Vagina (tissue), 2 donors: ENCODE results near the gene AMFR. TPM values are rescaled to one million over a fixed set of nuclear protein-coding genes. Genes with fewer than 3 reads are reported as not detected.

Experiments
- DNase-seq, 2 donors: peaks; one replicate each; pipeline ENCODE4 v3.0.0-alpha.2; 2017; ENCODE audit errors: extremely low spot score in 2 of 2
- H3K27ac ChIP-seq: fragments of 200-600 bp; sonication (generic); one replicate; pipeline ENCODE4 v1.5.1; 2019
- H3K27me3 ChIP-seq: fragments of 200-600 bp; sonication (generic); one replicate; pipeline ENCODE4 v1.5.1; 2019
- H3K36me3 ChIP-seq, 2 donors: fragments of 200-600 bp; sonication (generic); one replicate each; pipeline ENCODE4 v1.5.1; 2017 to 2019
- H3K4me1 ChIP-seq: fragments of 200-600 bp; sonication (generic); one replicate; pipeline ENCODE4 v1.5.1; 2019
- H3K4me3 ChIP-seq, 2 donors: fragments of 200-600 bp; sonication (generic); 1 replicate in 1 of 2; 2 replicates in 1 of 2; pipeline ENCODE4 v1.5.1; 2016 to 2019
- H3K9me3 ChIP-seq: fragments of 200-600 bp; sonication (generic); one replicate; pipeline ENCODE4 v1.5.1; 2019
- POLR2A ChIP-seq, 2 donors: fragments of 450-650 bp; IDR thresholded peaks; one replicate each; pipeline ENCODE4 v1.6.1; 2017; ENCODE audit warnings: antibody characterized with exemption in 2 of 2, mild to moderate bottlenecking in 2 of 2, moderate library complexity in 2 of 2
- POLR2AphosphoS5 ChIP-seq, 2 donors: sonication (generic); formaldehyde crosslinking; IDR thresholded peaks; one replicate each; pipeline ENCODE4 v1.9.0; 2017; ENCODE audit warnings: antibody characterized with exemption in 2 of 2, mild to moderate bottlenecking in 2 of 2, low read depth in 1 of 2; ENCODE audit not compliant: insufficient read depth in 1 of 2
- intact Hi-C: fragments of 100-400 bp; cut with DNase I; formaldehyde crosslinking; loops from one replicate; pipeline ENCODE4 v1.15.1; 2023
- total RNA-seq: library from RNA; depleted of rRNA; stranded (reverse); fragments of >200 nt; gene quantifications from one replicate; pipeline ENCODE4 v1.2.3, GENCODE V29; 2016
- TF ChIP-seq, protein P1 (sequence below), 3 experiments: fragments of 450-650 bp in 2 of 3; fragments of 200-600 bp in 1 of 3; sonication (generic) in 1 of 3; IDR thresholded peaks; one replicate each; pipeline ENCODE4 v1.5.1; 2017 to 2019; ENCODE audit warnings: antibody characterized with exemption in 3 of 3, mild to moderate bottlenecking in 2 of 3, moderate library complexity in 2 of 3

AMFR gene
- total RNA-seq, 1 donor from 2014 or later = 132 TPM

DNA sequence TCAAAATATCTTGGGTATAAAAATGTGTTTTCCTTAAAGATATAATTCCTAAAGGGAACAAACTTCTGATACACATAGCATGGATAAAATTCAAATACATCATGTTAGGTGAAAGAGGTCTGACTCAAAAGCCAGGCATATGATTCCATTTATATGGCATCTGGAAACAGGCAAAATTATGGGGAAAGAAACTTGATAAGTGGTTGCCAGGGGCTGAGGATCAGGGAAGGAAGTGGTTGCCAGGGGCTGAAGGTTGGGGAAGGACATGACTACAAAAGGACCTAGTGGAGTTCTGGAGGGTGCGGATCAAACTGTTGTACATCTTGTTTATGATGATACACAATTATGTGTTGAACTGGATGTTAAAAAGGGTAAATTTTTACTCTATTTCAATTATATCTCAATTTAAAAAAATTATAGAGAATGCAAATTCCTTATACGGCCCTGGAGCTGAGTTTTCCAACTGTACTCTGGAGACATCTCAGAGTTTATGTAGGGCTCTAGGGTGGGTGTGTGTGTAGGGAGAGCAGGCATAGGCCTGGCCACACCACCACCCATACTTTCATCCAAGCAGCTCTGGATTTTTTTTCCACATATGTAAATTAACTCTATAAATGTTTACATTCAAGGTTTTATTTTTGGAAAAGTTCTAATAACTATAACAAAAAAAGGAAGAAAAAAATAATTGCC is 55.0 kb downstream of the AMFR start:
- no peak overlapping the region for H3K27ac ChIP-seq
- intact Hi-C loops = no loop called here
- H3K9me3 ChIP-seq = no peaks in the 10 kb centered on the region
- H3K36me3 ChIP-seq = peaks cover 0 to 33% of the 10 kb centered on the region in 2 donors
- no peak overlapping the region for H3K4me3 ChIP-seq
- H3K4me1 ChIP-seq = peaks cover 33% of the 10 kb centered on the region
- TF ChIP-seq, protein P1, sequence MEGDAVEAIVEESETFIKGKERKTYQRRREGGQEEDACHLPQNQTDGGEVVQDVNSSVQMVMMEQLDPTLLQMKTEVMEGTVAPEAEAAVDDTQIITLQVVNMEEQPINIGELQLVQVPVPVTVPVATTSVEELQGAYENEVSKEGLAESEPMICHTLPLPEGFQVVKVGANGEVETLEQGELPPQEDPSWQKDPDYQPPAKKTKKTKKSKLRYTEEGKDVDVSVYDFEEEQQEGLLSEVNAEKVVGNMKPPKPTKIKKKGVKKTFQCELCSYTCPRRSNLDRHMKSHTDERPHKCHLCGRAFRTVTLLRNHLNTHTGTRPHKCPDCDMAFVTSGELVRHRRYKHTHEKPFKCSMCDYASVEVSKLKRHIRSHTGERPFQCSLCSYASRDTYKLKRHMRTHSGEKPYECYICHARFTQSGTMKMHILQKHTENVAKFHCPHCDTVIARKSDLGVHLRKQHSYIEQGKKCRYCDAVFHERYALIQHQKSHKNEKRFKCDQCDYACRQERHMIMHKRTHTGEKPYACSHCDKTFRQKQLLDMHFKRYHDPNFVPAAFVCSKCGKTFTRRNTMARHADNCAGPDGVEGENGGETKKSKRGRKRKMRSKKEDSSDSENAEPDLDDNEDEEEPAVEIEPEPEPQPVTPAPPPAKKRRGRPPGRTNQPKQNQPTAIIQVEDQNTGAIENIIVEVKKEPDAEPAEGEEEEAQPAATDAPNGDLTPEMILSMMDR (IDR thresholded peaks at IDR 0.05) = no peak
- TF ChIP-seq POLR2A (IDR thresholded peaks at IDR 0.05) = no peak
- no peak for TF ChIP-seq POLR2AphosphoS5 (IDR thresholded peaks at IDR 0.05; ENCODE audit: insufficient read depth in 1 of 2, low read depth in 1 of 2)
- DNase-seq = no peak
- H3K27me3 ChIP-seq = no peaks in the 10 kb centered on the region

DNA sequence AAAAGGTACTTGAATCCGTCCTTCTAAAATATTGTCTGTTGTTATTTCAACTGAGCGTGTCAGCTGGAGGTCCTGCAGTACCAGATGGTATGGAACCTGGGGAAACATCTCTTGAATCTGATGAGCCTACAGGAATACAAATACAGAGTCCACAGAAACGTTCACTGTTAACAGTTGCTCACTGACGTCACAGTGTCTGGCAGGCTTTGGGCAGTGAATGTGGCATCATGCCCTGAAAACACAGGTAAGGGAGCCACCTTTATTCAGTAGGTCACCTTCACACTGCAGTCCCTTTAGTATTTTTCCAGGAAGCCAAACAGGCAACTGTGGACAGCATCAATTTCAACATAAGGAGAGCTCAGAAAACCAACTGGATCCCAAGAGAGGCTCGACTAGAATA is 56.1 kb downstream of the AMFR start:
- Histone ChIP-seq H3K4me1 (peaks cover 33% of the 10 kb centered on the region), H3K9me3 (no peaks in the 10 kb centered on the region), H3K27ac (no peak overlapping the region), H3K36me3 (peaks cover 0 to 39% of the 10 kb centered on the region in 2 donors), H3K27me3 (no peaks in the 10 kb centered on the region), H3K4me3 (no peak overlapping the region)
- intact Hi-C loops = no loop called here
- TF ChIP-seq, protein P1 (IDR thresholded peaks at IDR 0.05) = no peak
- TF ChIP-seq POLR2AphosphoS5 (IDR thresholded peaks at IDR 0.05; ENCODE audit: insufficient read depth in 1 of 2, low read depth in 1 of 2) (no peak), POLR2A (IDR thresholded peaks at IDR 0.05) (no peak)
- no peak for DNase-seq

DNA sequence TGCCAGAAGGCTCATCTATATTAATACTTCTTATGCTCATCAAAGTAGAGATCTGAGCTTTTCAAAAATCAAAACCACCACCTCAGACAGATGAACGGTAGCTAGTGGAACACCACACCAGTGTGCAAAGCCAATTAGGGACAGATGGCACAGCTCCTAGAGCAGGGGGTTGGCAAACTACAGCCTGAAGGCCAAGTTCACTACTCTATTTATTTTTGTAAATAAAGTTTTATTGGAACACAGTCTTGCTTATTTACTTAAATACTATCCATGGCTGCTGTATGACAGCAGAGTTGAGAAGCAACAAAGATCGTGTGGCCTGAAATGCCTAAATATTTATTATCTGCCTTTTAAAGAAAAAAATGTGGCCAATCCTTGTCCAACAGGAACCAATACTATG is 56.8 kb downstream of the AMFR start:
- H3K36me3 ChIP-seq = peaks cover 0 to 39% of the 10 kb centered on the region in 2 donors
- no peaks in the 10 kb centered on the region for H3K27me3 ChIP-seq
- H3K4me3 ChIP-seq = no peak overlapping the region
- TF ChIP-seq, protein P1 (IDR thresholded peaks at IDR 0.05) = no peak
- no peak for TF ChIP-seq POLR2AphosphoS5 (IDR thresholded peaks at IDR 0.05; ENCODE audit: insufficient read depth in 1 of 2, low read depth in 1 of 2)
- no peak for TF ChIP-seq POLR2A (IDR thresholded peaks at IDR 0.05)
- H3K27ac ChIP-seq = no peak overlapping the region
- no peak for DNase-seq
- H3K4me1 ChIP-seq = peaks cover 33% of the 10 kb centered on the region
- H3K9me3 ChIP-seq = no peaks in the 10 kb centered on the region
- intact Hi-C loops = no loop called here

DNA sequence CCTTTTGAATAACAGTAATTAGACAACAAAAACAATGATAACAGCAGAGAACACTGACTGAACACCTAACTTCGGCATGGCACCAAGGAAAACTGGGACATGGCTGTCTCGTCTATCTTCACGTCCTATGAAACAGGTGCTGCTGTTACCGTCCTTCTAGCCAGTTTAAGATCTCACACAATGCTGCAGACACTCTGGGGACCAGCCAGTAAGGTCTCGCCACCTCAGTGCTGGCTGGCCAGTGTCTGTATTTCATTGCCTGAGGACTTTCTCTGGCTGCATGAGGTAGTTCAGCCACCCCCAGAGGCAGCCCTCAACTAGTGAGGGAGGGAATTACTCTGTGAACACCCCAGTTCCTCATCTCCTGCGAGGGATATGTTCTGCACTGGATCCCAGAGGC is 57.6 kb downstream of the AMFR start:
- Histone ChIP-seq H3K27ac (no peak overlapping the region), H3K9me3 (no peaks in the 10 kb centered on the region), H3K4me3 (no peak overlapping the region), H3K27me3 (no peaks in the 10 kb centered on the region), H3K36me3 (peaks cover 0 to 45% of the 10 kb centered on the region in 2 donors), H3K4me1 (peaks cover 27% of the 10 kb centered on the region)
- TF ChIP-seq, protein P1 (IDR thresholded peaks at IDR 0.05) = no peak
- TF ChIP-seq POLR2AphosphoS5 (IDR thresholded peaks at IDR 0.05; ENCODE audit: insufficient read depth in 1 of 2, low read depth in 1 of 2) = no peak
- TF ChIP-seq POLR2A (IDR thresholded peaks at IDR 0.05) = no peak
- intact Hi-C loops = no loop called here
- no peak for DNase-seq

DNA sequence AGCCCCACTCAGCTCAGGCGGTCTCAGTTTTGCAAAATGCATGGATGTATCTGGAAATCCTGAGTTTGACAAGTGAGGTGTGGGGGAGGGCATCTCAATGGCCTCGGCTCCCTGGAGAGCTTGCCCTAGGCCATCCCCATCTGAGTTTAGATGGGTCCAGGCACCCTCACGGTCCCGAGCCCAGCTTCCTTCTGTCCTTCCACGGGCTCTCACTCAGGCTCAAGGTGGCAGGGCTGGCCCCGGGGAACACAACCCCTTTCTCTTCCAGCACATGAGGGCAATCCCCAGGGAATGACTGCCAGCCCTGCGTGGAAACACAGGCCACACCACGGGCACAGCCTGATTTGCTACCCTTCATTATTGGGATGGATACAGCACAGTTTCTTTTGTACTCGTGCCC is 58.4 kb downstream of the AMFR start:
- H3K4me3 ChIP-seq = no peak overlapping the region

More for the DNA sequence above, 58.4 kb downstream of the AMFR start:
- intact Hi-C loops = no loop called here
- TF ChIP-seq POLR2A (IDR thresholded peaks at IDR 0.05) (no peak), POLR2AphosphoS5 (IDR thresholded peaks at IDR 0.05; ENCODE audit: insufficient read depth in 1 of 2, low read depth in 1 of 2) (no peak)
- TF ChIP-seq, protein P1 (IDR thresholded peaks at IDR 0.05) = no peak
- H3K4me1 ChIP-seq = peaks cover 19% of the 10 kb centered on the region
- H3K27ac ChIP-seq = no peak overlapping the region
- no peaks in the 10 kb centered on the region for H3K27me3 ChIP-seq
- H3K9me3 ChIP-seq = no peaks in the 10 kb centered on the region
- peaks cover 0 to 52% of the 10 kb centered on the region in 2 donors for H3K36me3 ChIP-seq
- DNase-seq = no peak
